Activated T-cell treated with anti-CD3 and anti-CD28 coated beads, Interleukin-2, amount 50 U/mL, for 72 hours (primary cell): Measurements from ENCODE around the gene COMMD9. TPM values are rescaled to one million over a fixed set of nuclear protein-coding genes. Genes with fewer than 3 reads are reported as not detected.

Experiments used
- ATAC-seq, 2 donors: fragments of 150-1000 bp; cut with Tn5 transposase; replicated peaks in 1 of 2; 2 replicates each; pipeline ENCODE4 v1.10.0; 2021; ENCODE audit warnings: moderate library complexity in 2 of 2, mild to moderate bottlenecking in 1 of 2
- DNase-seq, 2 donors: peaks; one replicate each; pipeline ENCODE4 v3.0.0; 2021 to 2022; ENCODE audit warnings: mixed read lengths in 1 of 2
- H3K27ac Mint-ChIP-seq: one replicate; pipeline ENCODE4 v1.8.0; 2022; ENCODE audit warnings: mild to moderate bottlenecking, moderate library complexity, mixed read lengths
- H3K27me3 Mint-ChIP-seq: one replicate; pipeline ENCODE4 v1.8.0; 2022; ENCODE audit warnings: low read depth, mixed read lengths
- H3K36me3 Mint-ChIP-seq, 2 donors: one replicate each; pipeline ENCODE4 v1.8.0; 2022; ENCODE audit warnings: mixed read lengths in 2 of 2, mild to moderate bottlenecking in 1 of 2; ENCODE audit not compliant: insufficient read depth in 2 of 2
- H3K4me1 Mint-ChIP-seq: one replicate; pipeline ENCODE4 v1.8.0; 2022; ENCODE audit warnings: low read depth, mixed read lengths
- H3K4me3 Mint-ChIP-seq, 2 donors: one replicate each; pipeline ENCODE4 v1.8.0; 2022; ENCODE audit warnings: mild to moderate bottlenecking in 2 of 2, mixed read lengths in 2 of 2, moderate library complexity in 2 of 2
- H3K9me3 Mint-ChIP-seq, 2 donors: one replicate each; pipeline ENCODE4 v1.8.0; 2022; ENCODE audit warnings: mixed read lengths in 2 of 2
- total RNA-seq, 2 donors: library from RNA; stranded (reverse); gene quantifications; one replicate each; pipeline ENCODE4 v1.2.3, GENCODE V29; 2022

The COMMD9 gene
- total RNA-seq, 2 donors from 2014 or later: 25.7 to 26.7 TPM

- no peaks in the 10 kb centered on the region for H3K36me3 Mint-ChIP-seq
- no peaks in the 10 kb centered on the region for H3K4me1 Mint-ChIP-seq
- no peak overlapping the region for H3K4me3 Mint-ChIP-seq
- ATAC-seq (no peak), DNase-seq (no peak)
- H3K9me3 Mint-ChIP-seq: no peaks in the 10 kb centered on the region
- H3K27me3 Mint-ChIP-seq: peaks cover 38% of the 10 kb centered on the region
- H3K27ac Mint-ChIP-seq: no peak overlapping the region
Observed at GRCh38 chr11:36240173-36240572, 49.1 kb downstream of the COMMD9 start.

- Mint-ChIP-seq H3K9me3 (no peaks in the 10 kb centered on the region), H3K4me1 (no peaks in the 10 kb centered on the region), H3K36me3 (no peaks in the 10 kb centered on the region), H3K4me3 (no peak overlapping the region), H3K27me3 (peaks cover 32% of the 10 kb centered on the region), H3K27ac (no peak overlapping the region)
- no peak for DNase-seq
- no peak for ATAC-seq
Observed at GRCh38 chr11:36239636-36240035, 49.6 kb downstream of the COMMD9 start.

GRCh38 chr11:36238881-36239280 is 50.3 kb downstream of the COMMD9 start:
- no peak overlapping the region for H3K27ac Mint-ChIP-seq
- no peaks in the 10 kb centered on the region for H3K36me3 Mint-ChIP-seq

GRCh38 chr11:36238036-36238631 is 51.1 kb downstream of the COMMD9 start:
- no peak overlapping the region for H3K4me3 Mint-ChIP-seq
- H3K27me3 Mint-ChIP-seq: peaks cover 25% of the 10 kb centered on the region
- H3K4me1 Mint-ChIP-seq: no peaks in the 10 kb centered on the region
- no peak overlapping the region for H3K27ac Mint-ChIP-seq
- no peaks in the 10 kb centered on the region for H3K36me3 Mint-ChIP-seq
- ATAC-seq (no peak), DNase-seq (no peak)
- H3K9me3 Mint-ChIP-seq: no peaks in the 10 kb centered on the region

More at GRCh38 chr11:36238881-36239280, 50.3 kb downstream of the COMMD9 start:
- no peaks in the 10 kb centered on the region for H3K4me1 Mint-ChIP-seq
- peaks cover 30% of the 10 kb centered on the region for H3K27me3 Mint-ChIP-seq
- no peak for DNase-seq
- no peak overlapping the region for H3K4me3 Mint-ChIP-seq
- H3K9me3 Mint-ChIP-seq: no peaks in the 10 kb centered on the region
- no peak for ATAC-seq

- no peak for ATAC-seq
Observed at GRCh38 chr11:36237391-36237790, 51.8 kb downstream of the COMMD9 start.

GRCh38 chr11:36235750-36236149 is 53.5 kb downstream of the COMMD9 start:
- H3K27ac Mint-ChIP-seq: no peak overlapping the region
- H3K4me1 Mint-ChIP-seq: no peaks in the 10 kb centered on the region
- H3K36me3 Mint-ChIP-seq: no peaks in the 10 kb centered on the region
- ATAC-seq: no peak
- no peaks in the 10 kb centered on the region for H3K9me3 Mint-ChIP-seq
- no peak overlapping the region for H3K4me3 Mint-ChIP-seq
- DNase-seq: no peak
- H3K27me3 Mint-ChIP-seq: peaks cover 14% of the 10 kb centered on the region

More at GRCh38 chr11:36237391-36237790, 51.8 kb downstream of the COMMD9 start:
- Mint-ChIP-seq H3K4me3 (no peak overlapping the region), H3K36me3 (no peaks in the 10 kb centered on the region), H3K9me3 (no peaks in the 10 kb centered on the region), H3K27ac (no peak overlapping the region), H3K27me3 (peaks cover 21% of the 10 kb centered on the region), H3K4me1 (no peaks in the 10 kb centered on the region)
- DNase-seq: no peak

- Mint-ChIP-seq H3K9me3 (no peaks in the 10 kb centered on the region), H3K27ac (no peak overlapping the region)
- no peak for ATAC-seq
Observed at GRCh38 chr11:36234825-36235224, 54.4 kb downstream of the COMMD9 start.

GRCh38 chr11:36233204-36233603 is 56.0 kb downstream of the COMMD9 start:
- Mint-ChIP-seq H3K4me3 (no peak overlapping the region), H3K27me3 (peaks cover 14% of the 10 kb centered on the region), H3K36me3 (no peaks in the 10 kb centered on the region), H3K4me1 (no peaks in the 10 kb centered on the region), H3K9me3 (no peaks in the 10 kb centered on the region), H3K27ac (no peak overlapping the region)
- DNase-seq (no peak), ATAC-seq (no peak)

More at GRCh38 chr11:36234825-36235224, 54.4 kb downstream of the COMMD9 start:
- no peaks in the 10 kb centered on the region for H3K4me1 Mint-ChIP-seq
- H3K27me3 Mint-ChIP-seq: peaks cover 14% of the 10 kb centered on the region
- H3K36me3 Mint-ChIP-seq: no peaks in the 10 kb centered on the region
- DNase-seq: no peak
- no peak overlapping the region for H3K4me3 Mint-ChIP-seq

GRCh38 chr11:36230779-36231699 is 58.2 kb downstream of the COMMD9 start:
- no peak for DNase-seq
- no peak for ATAC-seq
- Mint-ChIP-seq H3K4me1 (no peaks in the 10 kb centered on the region), H3K9me3 (no peaks in the 10 kb centered on the region), H3K4me3 (no peak overlapping the region), H3K36me3 (no peaks in the 10 kb centered on the region), H3K27ac (no peak overlapping the region), H3K27me3 (no peaks in the 10 kb centered on the region)

- H3K4me1 Mint-ChIP-seq: no peaks in the 10 kb centered on the region
- H3K9me3 Mint-ChIP-seq: no peaks in the 10 kb centered on the region
- DNase-seq (no peak), ATAC-seq (no peak)
- H3K27ac Mint-ChIP-seq: no peak overlapping the region
- H3K36me3 Mint-ChIP-seq: no peaks in the 10 kb centered on the region
- H3K4me3 Mint-ChIP-seq: no peak overlapping the region
- no peaks in the 10 kb centered on the region for H3K27me3 Mint-ChIP-seq
Observed at GRCh38 chr11:36229091-36229705, 60.0 kb downstream of the COMMD9 start.

- DNase-seq: no peak
- no peak for ATAC-seq
- no peak overlapping the region for H3K27ac Mint-ChIP-seq
- H3K9me3 Mint-ChIP-seq: no peaks in the 10 kb centered on the region
- no peak overlapping the region for H3K4me3 Mint-ChIP-seq
- H3K27me3 Mint-ChIP-seq: no peaks in the 10 kb centered on the region
- no peaks in the 10 kb centered on the region for H3K36me3 Mint-ChIP-seq
- H3K4me1 Mint-ChIP-seq: no peaks in the 10 kb centered on the region
Observed at GRCh38 chr11:36228689-36229088, 60.5 kb downstream of the COMMD9 start.

GRCh38 chr11:36227044-36227443 is 62.2 kb downstream of the COMMD9 start:
- Mint-ChIP-seq H3K27me3 (no peaks in the 10 kb centered on the region), H3K36me3 (no peaks in the 10 kb centered on the region), H3K4me1 (no peaks in the 10 kb centered on the region), H3K9me3 (no peaks in the 10 kb centered on the region), H3K4me3 (no peak overlapping the region), H3K27ac (no peak overlapping the region)
- ATAC-seq: no peak
- no peak for DNase-seq

GRCh38 chr11:36224209-36224882 is 64.9 kb downstream of the COMMD9 start:
- no peak overlapping the region for H3K27ac Mint-ChIP-seq
- no peak for DNase-seq
- no peaks in the 10 kb centered on the region for H3K36me3 Mint-ChIP-seq
- no peaks in the 10 kb centered on the region for H3K9me3 Mint-ChIP-seq
- H3K4me3 Mint-ChIP-seq: no peak overlapping the region
- ATAC-seq: no peak
- H3K4me1 Mint-ChIP-seq: no peaks in the 10 kb centered on the region
- H3K27me3 Mint-ChIP-seq: no peaks in the 10 kb centered on the region
